Measurements from ENCODE around the gene INPP4B.

DNA sequence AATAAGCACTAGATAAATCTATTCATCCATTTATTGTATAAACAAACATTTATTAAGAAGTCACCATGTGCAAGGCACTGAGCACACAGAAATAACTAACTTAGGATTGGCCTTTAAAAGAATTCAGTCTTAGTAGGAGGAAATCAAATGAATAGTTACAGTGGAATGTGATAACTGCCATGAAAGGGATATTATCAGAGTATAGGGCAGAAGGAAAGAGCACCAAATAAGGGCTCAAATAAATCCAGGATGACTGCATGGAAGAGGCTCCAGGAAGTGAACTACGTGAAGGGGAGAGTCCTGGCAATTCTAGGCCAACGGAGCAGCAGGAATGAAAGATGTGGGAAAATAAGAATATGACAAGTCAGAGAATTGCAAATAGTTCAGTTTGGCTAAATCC, 406.0 kb downstream of the INPP4B start:
- TF ChIP-seq, protein P1, sequence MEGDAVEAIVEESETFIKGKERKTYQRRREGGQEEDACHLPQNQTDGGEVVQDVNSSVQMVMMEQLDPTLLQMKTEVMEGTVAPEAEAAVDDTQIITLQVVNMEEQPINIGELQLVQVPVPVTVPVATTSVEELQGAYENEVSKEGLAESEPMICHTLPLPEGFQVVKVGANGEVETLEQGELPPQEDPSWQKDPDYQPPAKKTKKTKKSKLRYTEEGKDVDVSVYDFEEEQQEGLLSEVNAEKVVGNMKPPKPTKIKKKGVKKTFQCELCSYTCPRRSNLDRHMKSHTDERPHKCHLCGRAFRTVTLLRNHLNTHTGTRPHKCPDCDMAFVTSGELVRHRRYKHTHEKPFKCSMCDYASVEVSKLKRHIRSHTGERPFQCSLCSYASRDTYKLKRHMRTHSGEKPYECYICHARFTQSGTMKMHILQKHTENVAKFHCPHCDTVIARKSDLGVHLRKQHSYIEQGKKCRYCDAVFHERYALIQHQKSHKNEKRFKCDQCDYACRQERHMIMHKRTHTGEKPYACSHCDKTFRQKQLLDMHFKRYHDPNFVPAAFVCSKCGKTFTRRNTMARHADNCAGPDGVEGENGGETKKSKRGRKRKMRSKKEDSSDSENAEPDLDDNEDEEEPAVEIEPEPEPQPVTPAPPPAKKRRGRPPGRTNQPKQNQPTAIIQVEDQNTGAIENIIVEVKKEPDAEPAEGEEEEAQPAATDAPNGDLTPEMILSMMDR (IDR thresholded peaks at IDR 0.05) = no peak
- no peak for TF ChIP-seq POLR2A (IDR thresholded peaks at IDR 0.05)

Measured in Peyer's patch (tissue), 4 donors.